HepG2 (cell line): ENCODE data around the gene PHACTR3.

Experiments
- CTCF ChIP-seq: sonication (generic); formaldehyde crosslinking; IDR thresholded peaks from 2 replicates; pipeline ENCODE4 v1.5.0; 2020; ENCODE audit warnings: mild to moderate bottlenecking, missing genetic modification reagents, moderate library complexity
- IRF1 ChIP-seq: sonication (generic); formaldehyde crosslinking; IDR thresholded peaks from 2 replicates; pipeline ENCODE4 v1.4.0; 2020; ENCODE audit warnings: low read depth, mild to moderate bottlenecking, missing genetic modification reagents
- KDM2A ChIP-seq: sonication (generic); formaldehyde crosslinking; IDR thresholded peaks from 2 replicates; pipeline ENCODE4 v1.4.0; 2020; ENCODE audit warnings: low read depth, missing genetic modification reagents, borderline replicate concordance
- KIAA2018 ChIP-seq: sonication (generic); formaldehyde crosslinking; IDR thresholded peaks from 2 replicates; pipeline ENCODE4 v1.5.0; 2020; ENCODE audit warnings: mild to moderate bottlenecking, missing genetic modification reagents, borderline replicate concordance
- MEIS1 ChIP-seq: sonication (generic); formaldehyde crosslinking; IDR thresholded peaks from 2 replicates; pipeline ENCODE4 v1.9.0; 2021; ENCODE audit warnings: mild to moderate bottlenecking, missing genetic modification reagents, moderate library complexity, borderline replicate concordance
- NCOA1 ChIP-seq: sonication (generic); formaldehyde crosslinking; IDR thresholded peaks from 2 replicates; pipeline ENCODE4 v1.9.0; 2021; ENCODE audit warnings: missing genetic modification reagents
- POLR2A ChIP-seq, 2 experiments: IDR thresholded peaks; 2 replicates each; pipeline ENCODE4 v1.6.1; 2011; ENCODE audit warnings: low read depth in 2 of 2, low read length in 2 of 2, mild to moderate bottlenecking in 1 of 2, moderate library complexity in 1 of 2; ENCODE audit not compliant: insufficient read depth in 1 of 2
- STAT6 ChIP-seq: sonication (generic); formaldehyde crosslinking; IDR thresholded peaks from 2 replicates; pipeline ENCODE4 v1.4.0; 2020; ENCODE audit warnings: missing genetic modification reagents, mild to moderate bottlenecking, borderline replicate concordance
- TP53 ChIP-seq: sonication (generic); formaldehyde crosslinking; conservative IDR thresholded peaks from 2 replicates; pipeline ENCODE4 v1.4.0; 2020; ENCODE audit warnings: missing genetic modification reagents
- ZFP36L1 ChIP-seq: sonication (generic); formaldehyde crosslinking; IDR thresholded peaks from 2 replicates; pipeline ENCODE4 v1.8.0; 2022; ENCODE audit warnings: mild to moderate bottlenecking, missing genetic modification reagents, moderate library complexity
- ZNF552 ChIP-seq: sonication (generic); formaldehyde crosslinking; IDR thresholded peaks from 2 replicates; pipeline ENCODE4 v1.9.0; 2022; ENCODE audit warnings: missing genetic modification reagents, mild to moderate bottlenecking, borderline replicate concordance

- TF ChIP-seq TP53 (CRISPR knock-in tag) = no peak
- no peak for TF ChIP-seq IRF1
- TF ChIP-seq ZFP36L1 (CRISPR knock-in tag) = no peak
- no peak for TF ChIP-seq KIAA2018 (CRISPR knock-in tag)
- no peak for TF ChIP-seq STAT6 (CRISPR knock-in tag)
- no peak for TF ChIP-seq KDM2A (CRISPR knock-in tag)
- TF ChIP-seq POLR2A (IDR thresholded peaks at IDR 0.05; ENCODE audit: insufficient read depth in 1 of 2, low read depth in 2 of 2, low read length in 2 of 2) = no peak
- TF ChIP-seq CTCF (CRISPR knock-in tag) = no peak
- no peak for TF ChIP-seq ZNF552 (CRISPR knock-in tag)
- TF ChIP-seq MEIS1 = no peak
- TF ChIP-seq NCOA1 (CRISPR knock-in tag) = no peak
These were observed 96.9 kb downstream of the PHACTR3 start for GRCh38 chr20:59701236-59701635.
